Stimulated activated CD4-positive, alpha-beta T cell treated with anti-CD3 and anti-CD28 coated beads, Interleukin-1b, Interleukin-23, amount 100 ng/mL, for 48 hours (primary cell): Measurements from ENCODE around the gene REV1.
"Not testable (repeated sequence)": the region's sequence is repeated elsewhere in the genome, so short reads cannot be mapped to it uniquely, and the experiment has no call there.

Source experiments
- DNase-seq: peaks from one replicate; pipeline ENCODE4 v3.0.0-alpha.2; 2020

The REV1 gene

DNA sequence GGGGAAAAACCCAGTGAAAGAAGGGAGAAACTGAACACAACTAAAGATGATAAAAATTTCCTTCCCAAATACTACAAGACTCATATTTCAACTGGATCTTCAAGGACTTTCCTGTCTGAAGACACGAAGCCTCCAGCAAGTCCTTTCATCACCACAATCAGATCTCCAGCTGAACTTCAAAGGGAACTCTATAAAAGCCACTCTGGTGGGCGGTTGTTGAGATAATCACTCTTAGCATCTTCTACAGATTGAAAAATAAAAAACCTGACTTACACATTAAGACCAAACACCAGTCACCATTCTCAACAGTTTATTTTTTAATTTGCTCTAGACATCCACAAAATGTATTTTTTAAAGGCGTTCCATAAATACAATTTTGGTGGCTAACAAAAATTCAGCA, 4.4 kb downstream of the REV1 start:
- no peak for DNase-seq

DNA sequence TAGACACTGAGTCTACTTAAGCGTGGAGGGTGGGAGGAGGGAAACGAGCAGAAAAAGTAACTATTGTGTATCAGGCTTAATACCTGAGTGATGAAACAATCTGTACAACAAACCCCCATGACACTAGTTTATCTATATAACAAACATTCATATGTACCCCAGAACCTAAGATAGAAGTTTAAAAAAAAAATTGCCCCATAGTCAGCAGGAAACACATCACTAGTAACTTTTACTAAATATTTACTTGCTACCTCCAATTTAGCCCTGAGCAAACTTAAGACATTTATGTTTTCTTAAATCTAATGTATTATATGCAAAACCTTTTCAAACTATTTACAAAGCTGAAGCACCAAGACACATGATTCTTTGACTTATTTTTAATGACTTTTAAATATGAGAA, 5.6 kb downstream of the REV1 start:
- DNase-seq, result no peak

DNA sequence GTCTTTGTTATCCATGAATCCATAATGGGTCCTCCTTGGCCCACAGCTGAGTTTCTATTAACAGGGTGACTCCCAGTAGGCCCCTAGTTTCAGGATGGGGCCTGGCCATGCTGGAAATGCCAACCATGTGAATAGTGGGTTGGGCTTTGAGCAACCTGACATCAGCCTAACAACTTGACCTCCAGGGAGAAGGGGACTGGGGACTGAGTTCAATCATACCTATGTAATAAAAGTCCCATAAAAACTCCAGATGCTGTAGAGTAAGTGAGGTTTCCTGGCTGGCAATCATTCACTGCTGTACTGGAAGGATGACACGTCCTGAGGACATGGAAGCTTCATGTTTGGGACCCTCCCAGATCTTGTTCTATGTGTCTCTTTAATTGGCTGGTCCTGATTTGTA, 7.9 kb downstream of the REV1 start:
- no peak for DNase-seq

DNA sequence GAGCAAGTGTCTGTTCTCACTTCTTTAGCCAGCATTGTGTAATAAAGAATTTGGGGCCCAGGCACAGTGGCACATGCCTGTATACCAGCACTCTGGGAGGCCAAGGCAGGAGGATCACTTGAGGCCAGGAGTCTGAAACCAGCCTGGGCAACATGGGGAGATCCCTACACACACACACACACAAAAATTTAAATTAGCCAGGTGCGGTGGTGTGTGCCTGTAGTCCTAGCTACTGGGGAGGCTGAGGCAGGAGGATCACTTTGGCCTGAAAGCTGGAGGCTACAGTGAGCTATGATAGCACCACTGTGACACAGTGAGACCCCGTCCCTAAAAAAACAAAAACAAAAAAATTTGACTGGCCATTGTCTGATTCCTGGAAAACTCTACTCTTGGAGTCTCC, 8.3 kb downstream of the REV1 start:
- DNase-seq, result no peak

DNA sequence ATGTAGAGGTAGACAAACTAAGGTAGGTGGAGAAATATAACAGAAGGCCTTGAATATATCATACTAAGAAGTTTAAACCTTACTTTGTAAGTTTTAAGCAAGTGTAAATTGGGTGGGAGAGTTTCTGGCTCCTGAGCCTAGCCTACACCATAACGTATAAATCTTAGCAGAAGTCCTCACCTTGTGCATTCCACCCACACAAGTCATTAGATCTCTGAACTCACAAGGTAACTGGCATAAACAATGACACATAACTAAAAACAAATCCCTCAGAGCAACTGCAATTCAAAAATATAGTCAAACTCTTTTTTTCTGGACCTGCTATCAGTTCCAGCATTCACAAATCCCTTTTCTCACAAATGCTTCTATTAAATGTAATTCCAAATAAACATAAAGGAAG, 9.4 kb downstream of the REV1 start:
- no peak for DNase-seq

DNA sequence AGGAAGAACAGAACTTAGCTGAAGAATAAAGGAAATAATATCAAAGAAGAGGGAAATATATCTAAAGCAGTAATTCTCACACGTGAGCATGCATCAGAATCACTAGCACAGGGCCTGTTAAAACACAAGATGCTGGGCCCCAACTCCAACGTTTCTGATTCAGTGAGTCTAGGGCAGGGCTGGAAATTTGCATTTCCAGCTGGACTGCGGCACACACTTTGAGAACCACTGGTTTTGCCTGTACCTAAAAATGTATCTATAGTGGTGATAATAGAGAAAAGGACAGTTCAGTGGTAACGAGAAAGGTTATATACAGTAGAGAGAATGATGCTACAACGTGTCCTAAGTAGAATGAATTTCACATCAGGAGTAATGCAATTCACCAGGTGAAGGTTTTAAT, 11.2 kb downstream of the REV1 start:
- DNase-seq, result no peak

DNA sequence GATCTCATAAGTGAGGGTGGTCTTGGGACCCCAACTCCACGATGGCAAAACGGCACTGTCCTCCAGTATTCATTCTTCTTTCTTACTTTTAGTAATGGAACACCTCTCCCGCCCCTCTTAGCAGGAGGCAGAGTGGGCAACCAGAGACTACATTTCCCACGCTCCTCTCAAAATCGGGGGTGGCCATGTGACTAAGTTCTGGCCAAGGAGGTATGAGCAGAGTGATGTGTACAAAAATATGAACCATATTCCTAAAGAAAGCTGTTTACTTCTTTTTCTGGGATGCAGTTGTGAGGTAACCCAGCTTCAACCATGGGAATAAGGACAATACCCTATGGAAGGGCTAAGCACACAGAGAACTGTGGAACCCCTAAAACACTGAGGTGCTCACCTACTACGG, 12.8 kb downstream of the REV1 start:
- DNase-seq, result no peak

DNA sequence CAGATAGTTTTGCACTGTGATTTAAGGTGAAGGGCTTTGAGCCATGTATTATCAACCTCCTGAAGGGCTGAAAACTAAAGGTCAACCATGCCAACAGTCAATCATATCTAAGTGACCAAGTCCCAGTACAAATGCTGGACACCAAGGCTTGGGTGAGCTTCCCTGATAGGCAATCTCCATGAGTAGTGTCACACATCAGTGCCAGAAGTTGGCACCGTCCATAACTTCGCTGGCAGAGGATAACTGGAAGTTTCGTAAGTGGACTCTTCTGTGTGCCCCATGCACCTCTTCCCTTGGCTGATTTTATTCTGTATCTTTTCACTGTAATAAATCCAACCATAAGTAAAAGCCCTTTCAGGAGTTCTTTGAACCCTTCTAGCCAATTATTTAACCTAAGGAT, 13.2 kb downstream of the REV1 start:
- no peak for DNase-seq

DNA sequence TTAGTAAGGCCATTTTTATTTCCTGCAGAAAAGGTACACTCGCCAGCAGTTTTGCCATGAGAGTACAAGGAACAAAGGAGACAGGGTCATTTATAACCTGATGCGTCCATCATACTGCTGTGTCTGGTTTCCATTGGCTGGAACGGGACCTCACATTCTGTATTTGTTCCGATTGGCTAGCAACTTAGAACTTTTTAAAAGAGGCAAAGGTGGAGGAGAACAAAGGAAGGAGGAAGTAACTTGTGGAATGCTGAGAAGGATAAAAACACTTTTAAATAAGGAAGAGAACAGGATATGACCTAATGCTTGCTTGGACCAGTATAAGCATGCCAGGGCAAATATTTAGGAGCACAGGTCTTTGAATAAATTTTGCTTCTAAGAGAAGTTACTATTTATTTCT, 14.7 kb downstream of the REV1 start:
- not testable (repeated sequence) for DNase-seq

DNA sequence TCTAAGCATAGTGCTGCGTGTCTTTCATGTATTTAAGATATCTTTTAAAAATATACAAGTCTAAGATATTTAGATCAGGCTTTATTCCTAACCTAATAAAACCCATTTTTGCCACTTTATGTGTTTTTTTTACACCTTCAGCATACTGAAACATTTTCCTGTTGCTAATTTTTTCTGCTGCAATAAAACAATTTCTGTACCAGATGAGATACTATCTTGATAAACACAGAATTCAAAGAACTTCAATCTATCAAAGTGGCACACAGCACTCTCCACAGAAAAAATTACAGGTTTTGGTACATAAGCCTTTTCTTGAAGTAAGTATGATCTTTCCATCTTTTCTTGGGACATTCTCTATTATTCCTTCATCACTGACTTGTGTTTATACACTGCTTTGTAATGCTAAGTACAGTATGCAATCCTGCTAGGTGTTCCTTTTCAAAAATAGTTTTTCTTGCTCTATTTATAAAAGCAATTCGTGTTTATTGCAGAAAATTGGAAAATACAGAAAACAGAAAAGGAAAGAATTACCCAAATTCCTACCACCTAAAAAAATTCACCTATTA, 16.2 kb downstream of the REV1 start:
- DNase-seq, result no peak

DNA sequence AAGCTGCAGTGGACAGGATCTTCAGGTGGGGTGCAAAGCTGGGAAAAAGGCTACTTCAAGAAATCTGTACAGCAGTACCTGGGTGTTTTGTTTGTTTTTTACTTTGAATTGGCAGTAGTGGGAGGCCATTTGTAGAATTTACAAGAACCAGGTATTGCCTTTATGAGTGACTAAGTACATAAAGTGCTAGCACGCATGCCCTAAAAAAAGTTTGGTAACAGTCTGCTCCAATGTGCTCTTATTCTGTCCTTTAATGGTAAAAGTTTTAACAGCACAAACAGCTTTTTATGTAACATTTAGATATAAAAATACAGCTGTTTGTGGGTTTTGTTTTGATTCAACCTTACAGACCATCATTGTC, 17.2 kb downstream of the REV1 start:
- no peak for DNase-seq

DNA sequence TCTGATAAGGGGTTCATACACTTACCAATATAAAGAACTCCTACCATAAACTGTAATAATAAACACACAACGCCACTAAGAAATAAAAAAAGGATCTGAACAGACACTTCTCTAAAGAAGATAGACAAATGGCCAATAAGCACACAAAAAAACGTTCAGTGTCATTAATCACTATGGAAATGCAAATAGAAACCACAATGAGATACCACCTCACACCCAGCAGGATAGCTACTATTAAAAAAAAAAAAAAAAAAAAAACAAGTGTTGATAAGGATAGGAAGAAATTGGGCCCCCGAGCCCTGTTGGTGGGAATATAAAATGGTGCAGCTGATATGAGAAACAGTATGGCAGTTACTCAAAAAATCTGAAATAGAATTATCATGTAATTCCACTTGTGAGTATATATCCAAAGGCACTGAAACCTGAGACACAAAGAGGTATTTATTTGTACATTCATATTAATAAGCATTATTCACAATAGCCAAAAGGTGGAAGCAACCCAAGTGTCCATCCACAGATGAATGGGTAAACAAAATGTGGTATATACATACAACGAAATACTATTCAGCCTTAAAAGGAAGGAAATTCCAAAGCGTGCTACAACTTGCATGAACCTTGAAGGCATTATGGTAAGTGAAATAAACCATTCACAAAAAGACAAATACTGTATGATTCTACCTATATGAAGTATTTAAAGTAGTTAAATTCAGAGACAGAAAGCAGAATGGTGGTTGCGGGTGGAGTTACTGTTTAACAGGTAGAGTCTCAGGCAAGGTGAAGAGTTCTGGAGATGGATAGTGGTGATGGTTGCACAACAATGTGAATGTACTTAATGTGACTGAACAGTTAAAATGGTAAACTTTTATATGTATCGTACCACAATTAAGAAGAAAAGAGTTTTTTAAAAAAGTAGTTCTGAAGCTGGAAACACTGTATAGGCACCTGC, 17.9 kb downstream of the REV1 start:
- DNase-seq, result no peak

DNA sequence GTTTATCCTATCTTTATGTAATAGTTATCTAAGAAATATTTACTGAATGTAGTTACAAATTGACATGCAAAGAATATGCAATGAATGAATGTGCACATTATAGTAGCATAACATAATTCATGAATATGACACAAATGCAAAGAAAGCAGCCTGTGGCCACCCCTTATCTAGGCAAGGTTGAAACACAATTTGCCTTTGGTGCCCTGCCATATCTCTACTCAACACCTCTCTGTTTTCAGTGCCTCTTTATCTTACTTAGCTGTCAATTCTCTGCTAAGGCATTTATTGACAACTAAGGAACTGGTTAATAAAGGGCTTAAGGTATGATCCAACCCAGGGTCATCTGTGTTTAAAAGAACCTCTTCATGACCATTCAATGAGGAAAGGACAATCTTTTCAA, 18.9 kb downstream of the REV1 start:
- no peak for DNase-seq

DNA sequence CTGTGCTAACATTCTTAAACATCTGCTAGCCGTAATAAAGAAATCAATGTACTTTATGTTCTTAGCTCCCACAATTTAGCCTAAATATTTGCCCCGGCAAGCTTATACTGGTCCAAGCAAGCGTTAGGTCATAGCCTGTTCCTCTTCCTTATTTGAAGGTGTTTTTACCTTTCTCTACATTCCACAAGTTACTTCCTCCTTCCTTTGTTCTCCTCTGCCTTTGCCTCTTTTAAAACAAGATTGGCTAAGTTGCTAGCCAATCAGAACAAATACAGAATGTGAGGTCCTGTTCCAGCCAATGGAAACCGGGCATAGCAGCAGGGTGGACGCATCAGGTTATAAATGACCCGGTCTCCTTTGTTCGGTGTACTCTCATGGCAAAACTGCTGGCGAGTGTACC, 19.4 kb downstream of the REV1 start:
- DNase-seq, result not testable (repeated sequence)

DNA sequence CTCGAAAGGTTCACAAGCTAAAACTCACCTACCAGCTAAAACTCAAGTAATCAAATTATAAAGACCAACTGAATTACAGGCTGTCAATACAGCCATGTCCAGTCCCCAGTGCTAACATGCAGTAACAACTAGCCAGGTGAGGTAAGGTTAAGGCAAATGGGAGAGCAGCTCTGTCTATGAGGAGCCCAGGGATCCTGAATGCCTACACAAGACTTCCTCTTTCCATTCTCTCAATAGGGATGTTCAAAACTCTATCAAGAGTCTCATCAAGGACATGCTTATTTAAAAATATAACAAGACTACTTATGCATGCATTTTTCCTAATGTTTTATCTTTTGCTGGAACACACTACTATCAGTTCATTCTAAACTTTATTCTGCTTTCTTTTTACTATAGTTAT, 20.4 kb downstream of the REV1 start:
- DNase-seq, result no peak

DNA sequence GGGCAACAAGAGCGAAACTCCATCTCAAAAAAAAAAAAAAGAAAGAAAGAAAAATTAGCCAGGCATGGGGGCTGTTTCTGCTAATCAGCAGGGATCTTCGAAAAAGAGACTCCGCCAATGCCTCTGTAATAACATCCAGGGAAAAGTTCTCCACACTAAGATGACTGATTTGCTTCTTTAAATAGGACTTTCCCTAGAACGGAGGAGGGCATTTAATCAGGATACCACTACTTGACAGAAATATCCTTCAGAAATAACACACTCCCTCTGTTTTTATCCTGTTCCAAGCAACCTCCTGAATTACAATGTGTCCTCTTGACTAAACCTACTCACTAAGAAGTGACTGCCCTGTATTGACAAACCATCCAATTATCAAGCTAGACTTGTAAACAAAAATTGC, 21.7 kb downstream of the REV1 start:
- no peak for DNase-seq

DNA sequence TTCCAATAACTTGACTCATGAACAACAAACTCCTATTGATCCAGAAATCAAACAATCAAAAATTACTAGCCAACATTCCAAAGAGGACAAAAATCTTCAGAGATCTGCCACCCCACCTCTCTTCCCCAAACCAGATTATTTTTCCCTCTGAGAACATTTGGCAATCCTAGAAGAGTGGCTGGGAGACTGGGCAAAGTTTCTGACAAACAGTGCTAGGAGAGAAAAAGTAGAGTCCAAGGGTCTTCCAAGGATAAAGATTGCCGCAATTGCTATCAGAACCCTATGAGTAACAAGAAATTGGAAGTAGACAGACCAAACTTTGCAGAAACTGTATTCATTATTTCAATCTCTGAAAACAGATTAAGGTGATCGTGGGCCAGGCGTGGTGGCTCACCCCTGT, 22.4 kb downstream of the REV1 start:
- DNase-seq, result no peak

DNA sequence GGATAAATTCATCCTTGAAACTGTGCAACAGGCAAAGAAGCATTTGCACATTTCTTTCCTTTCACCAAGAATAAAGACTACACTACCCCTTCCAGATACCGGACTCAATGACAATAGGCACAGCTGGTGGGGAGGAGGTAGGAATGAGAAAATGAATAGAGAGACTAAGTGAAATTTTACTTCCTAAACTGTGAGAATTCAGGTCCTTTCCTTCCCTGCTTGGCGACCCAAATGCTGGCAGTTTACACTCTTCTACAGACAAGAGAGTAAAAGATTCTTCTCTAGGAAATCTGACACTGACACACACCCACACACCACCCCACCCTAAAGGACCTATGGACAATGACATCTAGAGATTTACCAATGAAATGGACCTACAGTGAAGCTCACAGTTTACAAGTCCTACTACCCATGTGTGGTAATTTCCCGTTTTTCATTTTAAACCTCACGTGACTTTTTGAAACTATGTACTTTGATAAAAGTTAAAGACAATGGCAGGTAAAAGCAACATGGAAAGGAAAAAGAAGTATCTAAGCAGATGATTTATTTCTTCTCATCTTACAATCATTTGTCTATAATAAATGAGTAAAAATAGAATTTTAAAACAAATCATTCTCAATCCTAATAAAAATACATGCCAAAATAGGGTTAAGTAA, 27.9 kb downstream of the REV1 start:
- DNase-seq, result no peak

DNA sequence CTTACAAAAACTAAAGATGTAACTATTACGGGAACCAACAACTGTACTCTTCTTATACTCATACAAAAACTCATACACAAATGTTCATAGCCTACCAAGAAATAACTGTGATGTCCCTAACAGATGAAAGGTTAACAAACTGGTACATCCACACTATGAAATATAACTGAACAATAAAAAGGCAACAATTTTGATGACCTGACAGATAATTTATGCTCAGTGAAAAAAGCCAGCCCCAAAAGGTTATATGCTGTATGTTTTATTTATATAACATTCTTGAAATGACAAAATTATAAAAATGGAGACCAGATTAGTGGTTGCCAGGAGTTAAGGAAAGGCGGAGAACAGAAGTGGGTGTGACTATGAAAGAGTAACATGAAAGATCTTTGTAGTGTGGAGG, 31.3 kb downstream of the REV1 start:
- DNase-seq, result no peak

DNA sequence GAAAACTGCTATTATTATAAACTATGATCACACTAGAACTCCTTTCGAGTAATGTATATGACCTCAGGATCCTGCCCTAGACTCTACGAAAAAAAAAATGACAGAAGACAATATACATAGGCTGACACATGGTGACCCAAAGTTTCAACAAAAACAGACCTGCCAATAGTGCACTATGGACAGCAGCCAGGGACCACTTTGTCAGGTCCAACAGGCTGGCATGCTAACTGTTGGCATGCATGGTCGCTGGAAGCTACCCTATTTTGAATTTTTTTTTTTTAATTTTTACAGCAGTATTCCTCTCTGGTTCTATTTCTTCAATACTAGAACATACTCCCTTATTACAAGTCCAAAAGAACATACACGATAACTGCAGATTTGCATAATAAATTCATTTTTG, 38.1 kb downstream of the REV1 start:
- DNase-seq, result no peak

DNA sequence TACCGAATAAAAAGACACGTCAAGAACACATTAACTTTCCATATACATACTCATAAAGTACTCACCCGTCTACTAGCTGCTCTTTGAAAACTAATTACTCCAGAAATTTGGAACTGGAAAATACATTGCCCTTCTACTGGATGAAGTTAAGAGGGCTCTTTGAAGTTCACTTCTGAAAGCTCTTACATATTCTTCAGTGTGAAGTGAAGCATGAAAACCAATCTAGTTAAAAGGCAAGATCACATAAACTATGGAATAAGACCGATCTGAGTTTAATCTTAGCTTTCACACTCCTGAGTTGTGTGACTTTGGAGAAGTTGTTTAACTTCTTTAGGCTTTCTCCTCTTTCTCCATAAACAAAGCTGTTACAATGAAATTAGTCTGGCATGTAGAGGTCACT, 38.5 kb downstream of the REV1 start:
- no peak for DNase-seq

DNA sequence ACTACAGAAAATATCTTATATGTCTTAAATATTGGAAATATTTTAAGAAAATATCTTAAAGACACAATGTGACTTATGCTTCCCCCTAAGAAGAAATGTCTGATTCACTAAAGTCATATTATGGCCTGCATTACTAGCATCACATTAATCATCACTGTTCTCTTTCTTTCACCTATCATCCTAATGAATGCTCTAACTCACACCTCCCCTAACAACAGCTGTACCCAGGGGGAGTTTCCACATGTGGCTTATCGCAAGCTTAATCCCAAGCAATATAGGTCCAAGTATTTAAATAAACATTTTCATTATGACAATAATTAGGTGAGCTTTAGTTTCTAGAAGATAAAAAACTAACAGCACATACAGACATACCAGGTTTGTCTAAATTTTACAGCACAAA, 39.6 kb downstream of the REV1 start:
- no peak for DNase-seq

DNA sequence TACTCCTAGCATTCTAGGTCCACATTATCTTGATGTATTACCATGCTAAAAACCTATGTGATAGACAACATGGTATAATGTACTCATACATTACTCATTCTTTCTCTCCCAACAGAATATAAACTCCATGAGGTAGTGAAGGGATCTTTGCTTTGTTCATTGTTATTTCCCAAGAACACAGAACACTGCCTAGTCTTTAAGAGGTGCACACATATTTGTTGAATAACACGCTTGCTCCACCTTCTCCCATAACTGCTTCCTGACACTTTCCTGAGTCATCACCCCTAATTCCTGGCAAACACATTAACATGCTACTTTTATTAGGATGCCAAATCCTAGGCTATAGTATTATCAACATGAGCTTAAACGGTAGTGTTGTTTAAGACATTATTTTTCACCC, 41.3 kb downstream of the REV1 start:
- DNase-seq, result no peak

DNA sequence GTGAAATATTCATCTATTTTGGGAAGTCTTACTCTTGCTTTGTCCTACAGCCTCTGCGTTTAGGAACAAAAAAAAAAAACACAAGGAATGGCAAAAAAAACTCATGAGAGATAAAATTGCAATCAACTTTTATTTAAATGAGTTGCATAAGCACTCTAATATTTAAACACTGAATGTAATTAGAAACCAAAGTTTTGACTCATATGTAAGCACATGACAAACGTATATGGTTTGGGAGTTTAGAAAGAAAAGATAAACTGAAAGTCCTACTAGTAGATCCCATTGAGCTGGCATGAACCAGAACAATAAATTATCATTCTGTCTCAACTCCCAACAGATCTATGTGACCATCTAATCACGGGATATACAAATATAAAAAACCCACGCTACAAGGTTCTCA, 44.8 kb downstream of the REV1 start:
- DNase-seq, result no peak
